Loucy (cell line): ENCODE results near the gene SUSD3.

Experiments used
- CTCF ChIP-seq: fragments of 200-600 bp; sonication (generic); conservative IDR thresholded peaks from 2 replicates; pipeline ENCODE4 v1.5.1; 2014; ENCODE audit warnings: mild to moderate bottlenecking, antibody characterized with exemption, low read length
- EZH2phosphoT487 ChIP-seq: fragments of 200-600 bp; IDR thresholded peaks from 2 replicates; pipeline ENCODE4 v1.6.1; 2018; ENCODE audit warnings: antibody characterized with exemption, mild to moderate bottlenecking, moderate library complexity, borderline replicate concordance

GRCh38 chr9:93081081-93081529 lies 22.6 kb downstream of the SUSD3 start:
- no peak for TF ChIP-seq CTCF
- no peak for TF ChIP-seq EZH2phosphoT487
